HG02943 (cell line): ENCODE data around the gene ONECUT1.

Experiments
- ATAC-seq: cut with Tn5 transposase; IDR thresholded peaks from one replicate; pipeline ENCODE4 v1.9.1; 2021; ENCODE audit warnings: mild to moderate bottlenecking, low read depth, moderate library complexity; ENCODE audit not compliant: unreplicated experiment

ONECUT1 gene

GRCh38 chr15:52797625-52798501 is 7.7 kb upstream of the ONECUT1 start:
- ATAC-seq = no peak

- no peak for ATAC-seq
Observed at GRCh38 chr15:52796753-52797520, 6.8 kb upstream of the ONECUT1 start.

- ATAC-seq = no peak
Observed at GRCh38 chr15:52796228-52796521, 6.0 kb upstream of the ONECUT1 start.

- ATAC-seq = no peak
Observed at GRCh38 chr15:52795464-52796227, 5.5 kb upstream of the ONECUT1 start.

GRCh38 chr15:52794665-52795463 is 4.7 kb upstream of the ONECUT1 start:
- ATAC-seq = no peak

GRCh38 chr15:52791776-52792175 is 1.6 kb upstream of the ONECUT1 start:
- ATAC-seq = no peak

- ATAC-seq = no peak
Observed at GRCh38 chr15:52790941-52791751, 1.0 kb upstream of the ONECUT1 start.

- no peak for ATAC-seq
Observed at GRCh38 chr15:52789601-52790168, 451 bp downstream of the ONECUT1 start.

- ATAC-seq = no peak
Observed at GRCh38 chr15:52789008-52789600, 1.0 kb downstream of the ONECUT1 start.

- no peak for ATAC-seq
Observed at GRCh38 chr15:52788099-52788986, 1.8 kb downstream of the ONECUT1 start.

- ATAC-seq = no peak
Observed at GRCh38 chr15:52787549-52788098, 2.5 kb downstream of the ONECUT1 start.

GRCh38 chr15:52787123-52787503 is 3.0 kb downstream of the ONECUT1 start:
- ATAC-seq = no peak

GRCh38 chr15:52786436-52787122 is 3.6 kb downstream of the ONECUT1 start:
- ATAC-seq = no peak

- no peak for ATAC-seq
Observed at GRCh38 chr15:52785672-52786406, 4.3 kb downstream of the ONECUT1 start.

- ATAC-seq = no peak
Observed at GRCh38 chr15:52784799-52785671, 5.1 kb downstream of the ONECUT1 start.
